ENCODE data around the gene CDK5RAP2.
"Not testable (repeated sequence)": the region's sequence is repeated elsewhere in the genome, so short reads cannot be mapped to it uniquely, and the experiment has no call there.

Gene CDK5RAP2

DNA sequence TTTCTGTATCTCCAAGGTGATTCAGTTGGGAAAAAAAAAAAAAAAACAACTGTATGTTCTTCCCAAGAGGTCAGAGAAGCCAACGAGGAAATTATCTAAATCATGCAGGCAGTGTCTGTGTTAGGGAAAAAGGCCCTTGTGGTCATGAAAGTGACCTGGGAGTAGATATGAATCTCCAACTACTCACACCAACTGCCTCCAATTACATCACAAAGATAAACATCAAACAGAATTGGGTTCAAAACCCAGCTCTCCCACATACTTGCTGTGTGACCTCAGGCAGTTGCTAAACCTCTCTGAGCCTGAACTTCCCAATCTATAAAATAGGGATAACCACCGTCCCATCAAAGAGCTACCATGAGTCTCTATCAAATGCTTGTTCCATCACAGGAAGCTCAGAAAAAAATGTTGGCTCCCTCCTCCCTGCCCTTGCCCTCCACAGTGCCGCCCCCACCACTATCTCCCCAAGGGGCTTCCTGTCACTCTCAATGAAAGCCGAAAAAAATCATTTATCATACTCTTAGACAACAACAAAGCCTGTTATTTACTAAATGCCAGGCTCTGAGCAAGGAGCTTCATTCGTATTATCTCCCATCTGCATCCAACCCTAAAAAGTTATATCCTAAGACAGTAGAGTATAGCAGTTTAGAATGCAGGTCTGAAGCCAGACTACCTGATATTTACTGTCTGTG lies 42.9 kb downstream of the CDK5RAP2 start:
- H3K4me3 ChIP-seq (ENCODE audit: low read length), result no peak overlapping the region
- no peak for TF ChIP-seq CTCF (IDR thresholded peaks at IDR 0.05; ENCODE audit: insufficient read depth, low read depth, low read length, missing control alignments)

DNA sequence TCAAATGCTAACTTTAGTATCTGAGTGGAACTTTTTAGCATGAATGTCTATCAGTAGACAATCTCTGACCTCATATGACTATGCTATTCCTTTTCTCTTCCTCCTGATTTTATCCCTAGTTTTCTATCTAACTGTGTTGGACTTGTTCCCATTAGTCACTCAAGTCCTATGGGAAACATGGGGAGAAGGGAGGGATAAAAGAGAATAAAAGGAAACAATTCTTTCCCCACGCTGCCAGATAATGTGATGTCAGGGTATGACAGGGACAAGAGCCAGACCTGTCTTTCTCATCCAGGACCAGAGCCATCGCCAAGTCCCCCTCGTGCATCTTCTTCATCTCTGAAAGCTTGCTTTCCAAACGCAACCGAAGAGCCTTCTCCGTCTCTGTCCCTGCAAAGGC lies 43.9 kb downstream of the CDK5RAP2 start:
- no peak overlapping the region for H3K4me3 ChIP-seq (ENCODE audit: low read length)
- DNase-seq (ENCODE audit: low read depth), result no peak
- no peak for TF ChIP-seq CTCF (IDR thresholded peaks at IDR 0.05; ENCODE audit: insufficient read depth, low read depth, low read length, missing control alignments)

More for the DNA sequence above, 42.9 kb downstream of the CDK5RAP2 start:
- DNase-seq (ENCODE audit: low read depth), result no peak

- no peak overlapping the region for H3K4me3 ChIP-seq (ENCODE audit: low read length)
- TF ChIP-seq CTCF (IDR thresholded peaks at IDR 0.05; ENCODE audit: insufficient read depth, low read depth, low read length, missing control alignments), result no peak
- DNase-seq (ENCODE audit: low read depth), result no peak
Measured at GRCh38 chr9:120534266-120534665, 45.7 kb downstream of the CDK5RAP2 start.

GRCh38 chr9:120532891-120533290 lies 47.1 kb downstream of the CDK5RAP2 start:
- peak overlapping the region; percentile 37 for H3K4me3 ChIP-seq (ENCODE audit: low read length)
- DNase-seq (ENCODE audit: low read depth), result peak; percentile 37
- TF ChIP-seq CTCF (IDR thresholded peaks at IDR 0.05; ENCODE audit: insufficient read depth, low read depth, low read length, missing control alignments), result no peak

GRCh38 chr9:120532475-120532874 lies 47.5 kb downstream of the CDK5RAP2 start:
- no peak for TF ChIP-seq CTCF (IDR thresholded peaks at IDR 0.05; ENCODE audit: insufficient read depth, low read depth, low read length, missing control alignments)

GRCh38 chr9:120531683-120532300 lies 48.2 kb downstream of the CDK5RAP2 start:
- TF ChIP-seq CTCF (IDR thresholded peaks at IDR 0.05; ENCODE audit: insufficient read depth, low read depth, low read length, missing control alignments), result peak; percentile 69
- DNase-seq (ENCODE audit: low read depth), result peak; percentile 70
- H3K4me3 ChIP-seq (ENCODE audit: low read length), result no peak overlapping the region

More at GRCh38 chr9:120532475-120532874, 47.5 kb downstream of the CDK5RAP2 start:
- peak; percentile 91 for DNase-seq (ENCODE audit: low read depth)
- peak overlapping the region; percentile 37 for H3K4me3 ChIP-seq (ENCODE audit: low read length)

GRCh38 chr9:120530220-120530832 lies 49.6 kb downstream of the CDK5RAP2 start:
- DNase-seq (ENCODE audit: low read depth); H3K4me3 ChIP-seq (ENCODE audit: low read length): not testable (repeated sequence)

Data from epithelial cell of esophagus (primary cell).